ENCODE data around the gene FRYL.
"Not testable (repeated sequence)": the region's sequence is repeated elsewhere in the genome, so short reads cannot be mapped to it uniquely, and the experiment has no call there.

Gene FRYL

GRCh38 chr4:48668254-48669017 lies 111.6 kb downstream of the FRYL start:
- in situ Hi-C loops (cut with MboI; ENCODE audit: low sequenced_read_pairs), result no loop called here

- in situ Hi-C loops (cut with MboI; ENCODE audit: low sequenced_read_pairs), result no loop called here
Observed at GRCh38 chr4:48667148-48667547, 112.9 kb downstream of the FRYL start.

- in situ Hi-C loops (cut with MboI; ENCODE audit: low sequenced_read_pairs), result no loop called here
Observed at GRCh38 chr4:48665555-48666186, 114.4 kb downstream of the FRYL start.

GRCh38 chr4:48664938-48665337 lies 115.1 kb downstream of the FRYL start:
- in situ Hi-C loops (cut with MboI; ENCODE audit: low sequenced_read_pairs), result no loop called here

- in situ Hi-C loops (cut with MboI; ENCODE audit: low sequenced_read_pairs), result no loop called here
Observed at GRCh38 chr4:48661391-48661790, 118.7 kb downstream of the FRYL start.

GRCh38 chr4:48660347-48660746 lies 119.7 kb downstream of the FRYL start:
- in situ Hi-C loops (cut with MboI; ENCODE audit: low sequenced_read_pairs), result no loop called here

GRCh38 chr4:48654015-48654664 lies 125.9 kb downstream of the FRYL start:
- in situ Hi-C loops (cut with MboI; ENCODE audit: low sequenced_read_pairs), result no loop called here

GRCh38 chr4:48653217-48654014 lies 126.7 kb downstream of the FRYL start:
- in situ Hi-C loops (cut with MboI; ENCODE audit: low sequenced_read_pairs), result no loop called here

GRCh38 chr4:48651914-48652313 lies 128.2 kb downstream of the FRYL start:
- in situ Hi-C loops (cut with MboI; ENCODE audit: low sequenced_read_pairs), result no loop called here

GRCh38 chr4:48649505-48649904 lies 130.6 kb downstream of the FRYL start:
- in situ Hi-C loops (cut with MboI; ENCODE audit: low sequenced_read_pairs), result no loop called here

GRCh38 chr4:48645225-48645794 lies 134.8 kb downstream of the FRYL start:
- in situ Hi-C loops (cut with MboI; ENCODE audit: low sequenced_read_pairs), result no loop called here

- in situ Hi-C loops (cut with MboI; ENCODE audit: low sequenced_read_pairs), result no loop called here
Observed at GRCh38 chr4:48642421-48643374, 137.4 kb downstream of the FRYL start.

- in situ Hi-C loops (cut with MboI; ENCODE audit: low sequenced_read_pairs), result no loop called here
Observed at GRCh38 chr4:48641401-48641800, 138.7 kb downstream of the FRYL start.

- in situ Hi-C loops (cut with MboI; ENCODE audit: low sequenced_read_pairs), result no loop called here
Observed at GRCh38 chr4:48640699-48641098, 139.4 kb downstream of the FRYL start.

- in situ Hi-C loops (cut with MboI; ENCODE audit: low sequenced_read_pairs), result no loop called here
Observed at GRCh38 chr4:48640225-48640624, 139.9 kb downstream of the FRYL start.

- in situ Hi-C loops (cut with MboI; ENCODE audit: low sequenced_read_pairs), result no loop called here
Observed at GRCh38 chr4:48639807-48640206, 140.3 kb downstream of the FRYL start.

- in situ Hi-C loops (cut with MboI; ENCODE audit: low sequenced_read_pairs), result not testable (repeated sequence)
Observed at GRCh38 chr4:48638586-48638985, 141.5 kb downstream of the FRYL start.

GRCh38 chr4:48636911-48637310 lies 143.2 kb downstream of the FRYL start:
- in situ Hi-C loops (cut with MboI; ENCODE audit: low sequenced_read_pairs), result no loop called here

- in situ Hi-C loops (cut with MboI; ENCODE audit: low sequenced_read_pairs), result no loop called here
Observed at GRCh38 chr4:48635980-48636379, 144.1 kb downstream of the FRYL start.

GRCh38 chr4:48635310-48635709 lies 144.8 kb downstream of the FRYL start:
- in situ Hi-C loops (cut with MboI; ENCODE audit: low sequenced_read_pairs), result no loop called here

Data from HL-60/S4 (cell line).